Measurements from ENCODE around the gene CAMSAP2. TPM values are rescaled to one million over a fixed set of nuclear protein-coding genes. Genes with fewer than 3 reads are reported as not detected.
"Not testable (repeated sequence)": the region's sequence is repeated elsewhere in the genome, so short reads cannot be mapped to it uniquely, and the experiment has no call there.

Gene CAMSAP2
- total RNA-seq, 1 experiment from 2014 or later = 25.0 TPM

DNA sequence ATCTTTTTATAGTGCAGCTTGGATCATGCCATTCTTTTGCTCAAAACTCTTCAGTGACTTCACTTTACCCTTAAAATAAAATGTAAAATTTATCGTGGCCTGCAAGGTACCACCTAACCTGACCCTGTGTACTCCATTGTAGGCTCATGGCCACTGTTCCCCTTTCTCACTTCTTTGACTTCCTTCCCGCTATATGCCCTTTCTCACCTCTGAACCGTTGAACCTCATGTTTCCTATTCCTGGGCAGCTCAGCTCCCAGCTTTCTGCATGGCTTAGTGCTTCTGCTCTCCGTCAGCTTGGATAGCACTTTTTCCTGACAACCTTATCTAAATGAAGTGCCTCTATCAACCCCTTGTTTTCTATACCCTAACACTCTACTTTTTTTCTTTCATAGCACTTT, 73.0 kb downstream of the CAMSAP2 start (continued):
- TF ChIP-seq ELF1 (IDR thresholded peaks at IDR 0.05; ENCODE audit: borderline replicate concordance, low read depth) = no peak
- no peak for TF ChIP-seq JUND (IDR thresholded peaks at IDR 0.05)
- TF ChIP-seq ZFX (IDR thresholded peaks at IDR 0.05) = no peak
- no peak for TF ChIP-seq POLR2A (IDR thresholded peaks at IDR 0.05; ENCODE audit: borderline replicate concordance, extremely low read depth, insufficient read depth, insufficient read length)
- no peak for TF ChIP-seq FOSL1 (IDR thresholded peaks at IDR 0.05; ENCODE audit: low read depth)
- TF ChIP-seq RAD21 (IDR thresholded peaks at IDR 0.05; ENCODE audit: low read depth) = no peak
- TF ChIP-seq SRF (IDR thresholded peaks at IDR 0.05; ENCODE audit: low read depth) = no peak

DNA sequence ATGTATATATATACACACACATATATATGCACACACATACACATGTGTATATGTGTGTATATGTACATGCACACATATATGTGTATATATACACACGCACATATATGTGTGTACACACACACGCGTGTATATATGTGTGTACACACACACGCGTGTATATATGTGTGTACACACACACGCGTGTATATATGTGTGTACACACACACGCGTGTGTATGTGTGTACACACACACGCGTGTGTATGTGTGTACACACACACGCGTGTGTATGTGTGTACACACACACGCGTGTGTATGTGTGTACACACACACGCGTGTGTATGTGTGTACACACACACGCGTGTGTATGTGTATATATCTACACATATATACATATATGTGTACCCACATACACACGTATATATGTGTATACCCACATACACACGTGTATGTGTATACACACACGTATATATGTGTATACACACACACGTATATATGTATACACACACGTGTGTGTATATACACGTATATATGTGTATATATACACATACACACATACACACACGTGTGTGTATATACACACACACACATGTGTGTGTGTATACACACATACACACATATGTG, 78.0 kb downstream of the CAMSAP2 start:
- RAD21 ChIA-PET (ENCODE audit: low non-redundant PET in 1 of 2, low total read pairs in 2 of 2, uncharacterized antibody in 2 of 2, unreplicated experiment in 2 of 2); CTCF ChIA-PET; H3K4me3 ChIP-seq (replicated peaks in 1 of 2; ENCODE audit: low read depth in 1 of 2, low read length in 2 of 2); DNase-seq (ENCODE audit: low read depth, low spot score); H3K27ac ChIP-seq (ENCODE audit: low read depth, low read length); H3K4me1 ChIP-seq (ENCODE audit: control insufficient read depth in 1 of 2, insufficient read depth in 2 of 2, low read length in 2 of 2); H3K9me2 ChIP-seq (ENCODE audit: insufficient read depth); BruUV-seq (replicated peaks); H4K20me1 ChIP-seq (ENCODE audit: insufficient read depth); ATAC-seq; H3K36me3 ChIP-seq (ENCODE audit: control insufficient read depth in 1 of 2, insufficient read depth in 2 of 2, low read length in 2 of 2); POLR2A ChIA-PET; H3K4me2 ChIP-seq (ENCODE audit: low read length); H3K9ac ChIP-seq (ENCODE audit: low read length); intact Hi-C loops (cut with micrococcal nuclease); H3K9me3 ChIP-seq (ENCODE audit: control insufficient read depth in 1 of 2, insufficient read depth in 1 of 2, low read depth in 1 of 2, low read length in 2 of 2); H2AFZ ChIP-seq (ENCODE audit: low read depth, low read length, poor library complexity, severe bottlenecking); H3K27me3 ChIP-seq (ENCODE audit: insufficient read depth, low read length): not testable (repeated sequence)
- peaks cover 12% of the 10 kb centered on the region; the same call in 1 of the 2 replicates for H3K79me2 ChIP-seq (ENCODE audit: insufficient read depth, low read length)

DNA sequence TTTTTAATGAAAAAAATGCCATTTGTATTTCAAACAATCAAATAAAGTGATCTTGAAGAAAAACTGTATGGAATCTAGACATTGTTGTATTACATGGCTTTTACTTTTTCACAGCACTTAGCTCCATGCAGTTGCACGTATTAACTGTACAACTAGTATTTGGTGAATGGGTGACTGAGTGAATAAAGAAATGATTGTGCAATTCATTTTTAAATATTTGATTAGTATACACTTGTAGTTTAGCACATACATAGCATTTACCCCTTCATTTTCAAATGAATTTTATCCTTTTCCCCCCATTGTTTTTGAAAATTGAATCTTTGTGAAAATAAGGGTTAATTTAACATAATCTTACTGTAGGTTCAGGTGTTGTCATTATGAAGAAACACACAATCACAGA, 79.6 kb downstream of the CAMSAP2 start:
- ATAC-seq = no peak
- Histone ChIP-seq H3K9me2 (ENCODE audit: insufficient read depth) (no peaks in the 10 kb centered on the region), H3K4me3 (replicated peaks in 1 of 2; ENCODE audit: low read depth in 1 of 2, low read length in 2 of 2) (no peak overlapping the region), H4K20me1 (ENCODE audit: insufficient read depth) (peaks cover 4% of the 10 kb centered on the region; the same call in 1 of the 2 replicates), H3K9me3 (ENCODE audit: control insufficient read depth in 1 of 2, insufficient read depth in 1 of 2, low read depth in 1 of 2, low read length in 2 of 2) (no peaks in the 10 kb centered on the region), H3K79me2 (ENCODE audit: insufficient read depth, low read length) (peaks cover 8% of the 10 kb centered on the region; the same call in 1 of the 2 replicates), H3K4me1 (ENCODE audit: control insufficient read depth in 1 of 2, insufficient read depth in 2 of 2, low read length in 2 of 2) (no peaks in the 10 kb centered on the region), H3K9ac (ENCODE audit: low read length) (no peak overlapping the region), H3K27me3 (ENCODE audit: insufficient read depth, low read length) (no peaks in the 10 kb centered on the region), H3K27ac (ENCODE audit: low read depth, low read length) (no peak overlapping the region), H3K36me3 (ENCODE audit: control insufficient read depth in 1 of 2, insufficient read depth in 2 of 2, low read length in 2 of 2) (peaks cover 2 to 6% of the 10 kb centered on the region in 2 experiments; a peak in 1 of 4 replicates), H3K4me2 (ENCODE audit: low read length) (no peak overlapping the region), H2AFZ (ENCODE audit: low read depth, low read length, poor library complexity, severe bottlenecking) (no peak overlapping the region)
- intact Hi-C loops (cut with micrococcal nuclease) = no loop called here
- POLR2A ChIA-PET = no interaction called here
- CTCF ChIA-PET = no interaction called here
- RAD21 ChIA-PET (ENCODE audit: low non-redundant PET in 1 of 2, low total read pairs in 2 of 2, uncharacterized antibody in 2 of 2, unreplicated experiment in 2 of 2) = no interaction called here
- no peak for DNase-seq (ENCODE audit: low read depth, low spot score)
- no TSS peak for BruUV-seq (replicated peaks)
- TF ChIP-seq TCF7L2 (IDR thresholded peaks at IDR 0.05; ENCODE audit: borderline replicate concordance, extremely low read depth, insufficient read depth, insufficient read length) = no peak
- no peak for TF ChIP-seq SRF (IDR thresholded peaks at IDR 0.05; ENCODE audit: low read depth)
- TF ChIP-seq SP1 (IDR thresholded peaks at IDR 0.05; ENCODE audit: low read depth) = no peak
- TF ChIP-seq, protein P1, sequence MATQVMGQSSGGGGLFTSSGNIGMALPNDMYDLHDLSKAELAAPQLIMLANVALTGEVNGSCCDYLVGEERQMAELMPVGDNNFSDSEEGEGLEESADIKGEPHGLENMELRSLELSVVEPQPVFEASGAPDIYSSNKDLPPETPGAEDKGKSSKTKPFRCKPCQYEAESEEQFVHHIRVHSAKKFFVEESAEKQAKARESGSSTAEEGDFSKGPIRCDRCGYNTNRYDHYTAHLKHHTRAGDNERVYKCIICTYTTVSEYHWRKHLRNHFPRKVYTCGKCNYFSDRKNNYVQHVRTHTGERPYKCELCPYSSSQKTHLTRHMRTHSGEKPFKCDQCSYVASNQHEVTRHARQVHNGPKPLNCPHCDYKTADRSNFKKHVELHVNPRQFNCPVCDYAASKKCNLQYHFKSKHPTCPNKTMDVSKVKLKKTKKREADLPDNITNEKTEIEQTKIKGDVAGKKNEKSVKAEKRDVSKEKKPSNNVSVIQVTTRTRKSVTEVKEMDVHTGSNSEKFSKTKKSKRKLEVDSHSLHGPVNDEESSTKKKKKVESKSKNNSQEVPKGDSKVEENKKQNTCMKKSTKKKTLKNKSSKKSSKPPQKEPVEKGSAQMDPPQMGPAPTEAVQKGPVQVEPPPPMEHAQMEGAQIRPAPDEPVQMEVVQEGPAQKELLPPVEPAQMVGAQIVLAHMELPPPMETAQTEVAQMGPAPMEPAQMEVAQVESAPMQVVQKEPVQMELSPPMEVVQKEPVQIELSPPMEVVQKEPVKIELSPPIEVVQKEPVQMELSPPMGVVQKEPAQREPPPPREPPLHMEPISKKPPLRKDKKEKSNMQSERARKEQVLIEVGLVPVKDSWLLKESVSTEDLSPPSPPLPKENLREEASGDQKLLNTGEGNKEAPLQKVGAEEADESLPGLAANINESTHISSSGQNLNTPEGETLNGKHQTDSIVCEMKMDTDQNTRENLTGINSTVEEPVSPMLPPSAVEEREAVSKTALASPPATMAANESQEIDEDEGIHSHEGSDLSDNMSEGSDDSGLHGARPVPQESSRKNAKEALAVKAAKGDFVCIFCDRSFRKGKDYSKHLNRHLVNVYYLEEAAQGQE (IDR thresholded peaks at IDR 0.05; ENCODE audit: low read depth) = no peak
- TF ChIP-seq ZFX (IDR thresholded peaks at IDR 0.05) = no peak
- no peak for TF ChIP-seq JUND (IDR thresholded peaks at IDR 0.05)
- TF ChIP-seq, protein P2, sequence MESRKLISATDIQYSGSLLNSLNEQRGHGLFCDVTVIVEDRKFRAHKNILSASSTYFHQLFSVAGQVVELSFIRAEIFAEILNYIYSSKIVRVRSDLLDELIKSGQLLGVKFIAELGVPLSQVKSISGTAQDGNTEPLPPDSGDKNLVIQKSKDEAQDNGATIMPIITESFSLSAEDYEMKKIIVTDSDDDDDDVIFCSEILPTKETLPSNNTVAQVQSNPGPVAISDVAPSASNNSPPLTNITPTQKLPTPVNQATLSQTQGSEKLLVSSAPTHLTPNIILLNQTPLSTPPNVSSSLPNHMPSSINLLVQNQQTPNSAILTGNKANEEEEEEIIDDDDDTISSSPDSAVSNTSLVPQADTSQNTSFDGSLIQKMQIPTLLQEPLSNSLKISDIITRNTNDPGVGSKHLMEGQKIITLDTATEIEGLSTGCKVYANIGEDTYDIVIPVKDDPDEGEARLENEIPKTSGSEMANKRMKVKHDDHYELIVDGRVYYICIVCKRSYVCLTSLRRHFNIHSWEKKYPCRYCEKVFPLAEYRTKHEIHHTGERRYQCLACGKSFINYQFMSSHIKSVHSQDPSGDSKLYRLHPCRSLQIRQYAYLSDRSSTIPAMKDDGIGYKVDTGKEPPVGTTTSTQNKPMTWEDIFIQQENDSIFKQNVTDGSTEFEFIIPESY (IDR thresholded peaks at IDR 0.05; ENCODE audit: extremely low read depth, insufficient replicate concordance, low read length) = no peak
- no peak for TF ChIP-seq POLR2AphosphoS5 (IDR thresholded peaks at IDR 0.05; ENCODE audit: low read depth, low read length)
- no peak for TF ChIP-seq ELF1 (IDR thresholded peaks at IDR 0.05; ENCODE audit: borderline replicate concordance, low read depth)
- TF ChIP-seq CEBPB (IDR thresholded peaks at IDR 0.05; ENCODE audit: low read depth) = no peak
- no peak for TF ChIP-seq EZH2 (IDR thresholded peaks at IDR 0.05)
